GM21360 (cell line): ENCODE results near the gene PC.
A peak's percentile ranks its signal among the peaks of the same experiment; 100 is the strongest.

Experiments used
- ATAC-seq: cut with Tn5 transposase; IDR thresholded peaks from one replicate; pipeline ENCODE4 v1.9.1; 2021; ENCODE audit warnings: mild to moderate bottlenecking, moderate library complexity; ENCODE audit not compliant: unreplicated experiment

The PC gene

GRCh38 chr11:66915046-66915832 lies 42.9 kb downstream of the PC start:
- ATAC-seq = no peak

GRCh38 chr11:66914505-66914904 lies 43.7 kb downstream of the PC start:
- no peak for ATAC-seq

- no peak for ATAC-seq
Observed at GRCh38 chr11:66912911-66913310, 45.3 kb downstream of the PC start.

GRCh38 chr11:66912361-66912760 lies 45.8 kb downstream of the PC start:
- no peak for ATAC-seq

- no peak for ATAC-seq
Observed at GRCh38 chr11:66910669-66911068, 47.5 kb downstream of the PC start.

GRCh38 chr11:66910016-66910415 lies 48.2 kb downstream of the PC start:
- no peak for ATAC-seq

GRCh38 chr11:66909181-66909580 lies 49.0 kb downstream of the PC start:
- ATAC-seq = no peak

GRCh38 chr11:66907751-66908630 lies 50.2 kb downstream of the PC start:
- no peak for ATAC-seq

- no peak for ATAC-seq
Observed at GRCh38 chr11:66906061-66906733, 52.0 kb downstream of the PC start.

- no peak for ATAC-seq
Observed at GRCh38 chr11:66905631-66906030, 52.6 kb downstream of the PC start.

GRCh38 chr11:66904981-66905521 lies 53.1 kb downstream of the PC start:
- ATAC-seq = no peak

GRCh38 chr11:66904561-66904960 lies 53.6 kb downstream of the PC start:
- no peak for ATAC-seq

- ATAC-seq = no peak
Observed at GRCh38 chr11:66904055-66904454, 54.1 kb downstream of the PC start.

- no peak for ATAC-seq
Observed at GRCh38 chr11:66902486-66903177, 55.6 kb downstream of the PC start.

GRCh38 chr11:66901964-66902390 lies 56.2 kb downstream of the PC start:
- no peak for ATAC-seq

GRCh38 chr11:66894141-66894540 lies 64.0 kb downstream of the PC start:
- ATAC-seq = no peak

- ATAC-seq = no peak
Observed at GRCh38 chr11:66892911-66893310, 65.3 kb downstream of the PC start.

- peak; percentile 90 for ATAC-seq
Observed at GRCh38 chr11:66891851-66892660, 66.1 kb downstream of the PC start.

- no peak for ATAC-seq
Observed at GRCh38 chr11:66889960-66890359, 68.2 kb downstream of the PC start.

GRCh38 chr11:66888282-66888681 lies 69.9 kb downstream of the PC start:
- ATAC-seq = no peak
